Activated naive CD8-positive, alpha-beta T cell treated with anti-CD3 and anti-CD28 coated beads, Interleukin-2, amount 10 ng/mL, durations not matched to agents 7 days and 5 days (primary cell): ENCODE data around the gene DDX49. TPM values are rescaled to one million over a fixed set of nuclear protein-coding genes. Genes with fewer than 3 reads are reported as not detected.

Source experiments
- ATAC-seq: fragments of 150-1000 bp; cut with Tn5 transposase; one replicate; pipeline ENCODE4 v1.10.0; 2021; ENCODE audit warnings: low read depth, moderate library complexity
- POLR2A ChIA-PET: fragments of 350-600 bp; sonication (Branson Sonifier 250); formaldehyde crosslinking; loops from one replicate; lab custom pipeline; 2021; ENCODE audit warnings: antibody characterized with exemption; lab: Charles Lee
- DNase-seq: peaks from one replicate; pipeline ENCODE4 v3.0.0; 2021
- H3K27ac Mint-ChIP-seq: one replicate; pipeline ENCODE4 v1.8.0; 2022; ENCODE audit warnings: mild to moderate bottlenecking, mixed read lengths
- H3K27me3 Mint-ChIP-seq: one replicate; pipeline ENCODE4 v1.8.0; 2022; ENCODE audit warnings: mild to moderate bottlenecking, moderate library complexity, mixed read lengths
- H3K36me3 Mint-ChIP-seq: one replicate; pipeline ENCODE4 v1.8.0; 2021; ENCODE audit warnings: mild to moderate bottlenecking, mixed read lengths
- H3K4me1 Mint-ChIP-seq: one replicate; pipeline ENCODE4 v1.8.0; 2021; ENCODE audit warnings: mixed read lengths
- H3K4me3 Mint-ChIP-seq: one replicate; pipeline ENCODE4 v1.8.0; 2022; ENCODE audit warnings: mild to moderate bottlenecking, moderate library complexity, mixed read lengths
- H3K9me3 Mint-ChIP-seq: one replicate; pipeline ENCODE4 v1.8.0; 2021; ENCODE audit warnings: mixed read lengths
- total RNA-seq, 2 experiments: library from RNA; stranded (reverse); gene quantifications; one replicate each; pipeline ENCODE4 v1.2.3, GENCODE V29; 2021

The DDX49 gene
- total RNA-seq, 2 experiments from 2014 or later: 42.3 to 42.8 TPM

DNA sequence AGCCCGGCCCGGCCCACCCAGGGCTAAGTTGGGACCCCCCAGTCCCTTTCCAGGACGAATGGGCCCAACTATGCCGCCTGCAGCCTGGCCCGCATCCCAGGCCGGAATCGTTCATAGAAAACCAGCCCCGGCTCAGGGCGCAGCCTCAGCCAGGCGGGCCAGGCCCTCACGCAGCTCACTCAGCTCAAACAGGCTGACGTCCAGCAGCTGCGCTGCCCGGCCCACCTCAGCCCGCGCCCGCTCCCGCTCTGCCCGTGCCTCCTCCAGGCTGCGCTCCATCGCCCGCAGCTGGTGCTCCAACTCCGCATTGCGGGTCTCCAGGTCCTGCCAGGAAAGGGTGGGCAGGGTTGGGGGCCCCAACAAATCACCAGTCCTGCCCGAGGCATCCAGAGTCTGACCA is 9.8 kb downstream of the DDX49 start:
- Mint-ChIP-seq H3K36me3 (peaks cover 10% of the 10 kb centered on the region), H3K9me3 (no peaks in the 10 kb centered on the region), H3K4me3 (no peak overlapping the region), H3K27ac (no peak overlapping the region), H3K4me1 (peaks cover 3% of the 10 kb centered on the region), H3K27me3 (peaks cover 7% of the 10 kb centered on the region)
- ATAC-seq (no peak), DNase-seq (no peak)
- POLR2A ChIA-PET: interaction anchor here (1.5 kb wide), 1 partner anchor 10 kb away, joined by 10 read pairs; the partner anchor contains the start of genes COPE and DDX49

DNA sequence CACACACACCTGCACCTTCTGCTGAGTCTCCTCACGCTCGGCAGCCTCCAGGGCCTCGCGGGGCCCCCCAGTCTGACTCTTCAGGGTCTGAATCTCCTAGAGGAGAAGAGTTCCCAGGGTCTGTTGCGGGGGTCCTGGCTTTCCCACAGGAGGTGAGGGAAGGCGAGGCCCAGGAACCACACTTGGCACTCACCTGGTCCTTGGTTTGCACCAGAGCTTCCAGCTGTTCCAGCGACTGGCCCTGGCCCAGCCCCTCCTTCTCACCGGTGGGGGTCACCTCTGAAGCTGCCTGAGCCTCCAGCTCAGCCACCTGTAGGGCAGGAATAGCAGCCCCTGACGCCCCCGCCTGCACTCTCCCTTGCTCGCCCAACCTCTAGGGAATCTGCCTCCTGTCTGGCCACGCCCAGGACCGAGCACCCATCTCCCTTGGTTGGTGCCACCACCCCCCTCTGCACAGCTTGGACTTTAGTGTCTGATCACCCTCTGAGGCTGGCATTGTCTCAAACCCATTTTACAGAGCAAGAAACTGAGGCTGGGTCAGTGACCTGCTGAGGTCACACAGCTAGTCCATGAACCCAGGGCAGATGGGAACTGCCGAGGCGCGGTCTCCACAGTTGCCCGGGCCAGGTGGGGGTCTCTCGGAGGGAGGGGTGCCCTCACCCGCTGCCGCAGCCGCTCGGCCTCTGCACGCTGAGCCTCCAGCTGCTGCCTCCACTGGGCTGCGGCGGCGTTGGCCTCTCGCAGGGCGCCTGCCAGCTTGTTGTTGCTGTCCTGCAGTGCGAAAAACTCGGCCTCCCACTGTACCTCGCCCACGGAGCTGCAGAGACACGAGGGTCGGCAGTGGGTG is 12.0 kb downstream of the DDX49 start:
- H3K27me3 Mint-ChIP-seq: peaks cover 11% of the 10 kb centered on the region
- peaks cover 3% of the 10 kb centered on the region for H3K4me1 Mint-ChIP-seq
- H3K9me3 Mint-ChIP-seq: no peaks in the 10 kb centered on the region
- H3K4me3 Mint-ChIP-seq: no peak overlapping the region
- no peak for DNase-seq
- POLR2A ChIA-PET: interaction anchor here (0.6 to 1.1 kb wide), 3 partner anchors 12 to 1042 kb away, joined by 3 to 6 read pairs (median 3); partner anchors contain the start of genes COPE and DDX49
- H3K27ac Mint-ChIP-seq: no peak overlapping the region
- ATAC-seq: no peak
- no peaks in the 10 kb centered on the region for H3K36me3 Mint-ChIP-seq

DNA sequence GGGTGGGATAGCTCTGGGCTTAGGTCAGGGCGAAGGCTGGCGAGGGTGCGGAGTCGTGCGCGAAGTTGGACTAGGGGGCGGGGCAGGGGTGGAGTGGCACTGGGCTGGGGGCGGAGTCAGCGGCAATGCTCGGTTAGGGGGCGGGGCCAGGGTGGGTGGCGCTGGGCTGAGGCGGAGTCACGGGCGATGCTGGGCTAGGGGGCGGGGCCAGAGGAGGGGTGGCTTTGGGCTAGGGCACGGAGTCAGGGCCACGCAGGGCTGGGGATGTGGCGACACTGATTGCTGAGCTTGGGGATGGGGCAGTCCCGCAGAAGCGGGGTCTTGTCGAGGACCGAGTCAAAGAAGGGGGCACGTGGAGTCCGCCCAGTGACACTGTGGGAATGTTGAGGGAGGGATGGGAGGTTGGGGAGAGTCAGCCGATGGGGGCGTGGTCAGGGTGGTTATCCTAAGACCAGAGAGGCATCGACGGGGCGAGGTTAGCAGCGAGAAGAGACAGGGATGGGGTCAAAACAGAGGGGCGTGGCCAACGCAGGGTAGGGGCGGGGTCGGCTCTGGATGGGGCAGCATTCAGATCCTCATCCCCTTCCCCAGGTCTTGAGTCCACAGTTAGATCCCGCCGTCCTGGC is 12.8 kb downstream of the DDX49 start:
- peak; percentile 84 for ATAC-seq
- Mint-ChIP-seq H3K9me3 (no peaks in the 10 kb centered on the region), H3K27me3 (peaks cover 14% of the 10 kb centered on the region), H3K27ac (no peak overlapping the region), H3K4me3 (peak overlapping the region; percentile 77), H3K36me3 (no peaks in the 10 kb centered on the region), H3K4me1 (peaks cover 3% of the 10 kb centered on the region)
- POLR2A ChIA-PET: interaction anchor here (1.1 kb wide), 1 partner anchor 13 kb away, joined by 3 read pairs; the partner anchor contains the start of genes COPE and DDX49
- DNase-seq: peak; percentile 73

DNA sequence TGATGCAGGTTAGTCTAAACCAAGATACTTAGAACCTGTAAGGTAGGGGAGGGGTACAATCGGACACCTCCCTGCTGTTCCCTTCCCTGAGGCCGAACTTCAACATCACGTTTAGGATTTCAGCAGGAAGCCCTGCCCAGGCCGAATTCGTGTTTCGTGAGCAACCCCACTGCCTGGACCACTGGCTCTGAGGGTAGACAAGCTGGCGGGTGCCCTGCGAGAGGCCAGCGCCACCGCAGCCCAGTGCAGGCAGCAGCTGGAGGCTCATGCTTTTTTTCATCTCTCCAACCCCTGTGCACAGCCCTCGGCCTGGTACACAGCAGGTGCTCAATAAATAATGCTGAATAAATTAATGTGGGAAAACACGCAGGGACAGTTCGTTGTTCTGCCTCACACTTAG is 13.8 kb downstream of the DDX49 start:
- Mint-ChIP-seq H3K4me3 (no peak overlapping the region), H3K27ac (no peak overlapping the region), H3K36me3 (no peaks in the 10 kb centered on the region), H3K4me1 (peaks cover 3% of the 10 kb centered on the region), H3K9me3 (no peaks in the 10 kb centered on the region), H3K27me3 (peaks cover 20% of the 10 kb centered on the region)
- ATAC-seq (no peak), DNase-seq (no peak)
- POLR2A ChIA-PET: no interaction called here

DNA sequence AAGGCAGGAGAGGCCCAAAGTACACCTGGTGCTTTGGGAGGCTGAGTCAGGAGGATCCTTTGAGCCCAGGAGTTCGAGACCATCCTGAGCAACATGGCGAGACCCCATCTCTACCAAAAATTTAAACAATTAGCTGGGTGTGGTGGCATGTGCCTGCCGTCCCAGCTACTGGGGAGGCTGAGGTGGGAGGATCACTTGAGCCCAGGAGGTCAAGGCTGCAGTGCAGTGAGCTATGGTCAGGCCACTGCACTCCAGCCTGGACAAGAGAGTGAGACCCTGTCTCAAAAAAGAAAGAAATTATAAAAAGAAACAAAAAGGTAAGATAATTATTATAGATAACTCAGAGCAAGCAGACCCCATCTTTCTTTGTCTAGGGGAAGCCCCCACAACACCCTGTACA is 19.6 kb downstream of the DDX49 start:
- Mint-ChIP-seq H3K36me3 (no peaks in the 10 kb centered on the region), H3K4me3 (no peak overlapping the region), H3K27me3 (peaks cover 54% of the 10 kb centered on the region), H3K27ac (no peak overlapping the region), H3K9me3 (no peaks in the 10 kb centered on the region), H3K4me1 (peaks cover 5% of the 10 kb centered on the region)
- no peak for ATAC-seq
- POLR2A ChIA-PET: no interaction called here
- DNase-seq: no peak

DNA sequence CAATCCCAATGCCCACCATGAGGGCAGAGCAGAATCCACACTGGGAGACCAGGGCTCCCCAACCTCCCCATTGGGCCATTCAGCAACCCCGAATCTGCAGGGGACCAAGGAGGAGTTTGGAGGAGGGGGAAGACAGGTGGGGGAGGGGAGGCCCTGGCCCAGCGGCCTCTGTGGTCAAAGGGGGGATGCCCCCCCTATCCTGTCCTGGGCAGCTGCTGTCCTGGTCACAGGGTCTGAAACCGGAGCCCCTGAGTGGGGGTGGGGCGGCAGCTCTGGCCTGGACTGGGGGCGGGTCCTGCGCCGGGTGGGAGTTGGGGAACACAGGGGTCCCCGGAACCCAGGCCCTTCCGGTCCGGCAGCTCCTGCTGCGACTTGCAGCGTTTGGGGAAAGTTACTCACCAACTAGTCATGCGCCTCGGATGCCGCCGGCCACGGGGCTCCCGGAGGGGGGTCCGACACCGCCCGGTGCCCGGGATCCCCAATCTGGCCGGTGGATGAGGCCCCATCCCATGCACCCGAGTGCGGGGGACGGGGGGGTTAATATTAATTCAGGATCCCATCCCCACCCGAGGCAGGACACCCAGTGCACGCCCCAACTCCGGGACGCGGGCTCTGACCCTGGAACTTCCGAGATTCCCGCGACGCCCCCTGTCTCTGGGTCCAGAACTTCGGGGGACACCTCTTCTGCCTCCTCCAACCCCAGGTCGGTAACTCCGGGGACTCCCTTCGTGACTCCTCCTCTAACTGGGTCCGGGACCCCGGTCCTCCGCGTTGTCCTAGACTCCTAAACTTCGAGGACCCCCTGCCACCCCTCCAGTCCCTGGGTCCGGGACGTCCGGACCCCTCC is 20.6 kb downstream of the DDX49 start:
- Mint-ChIP-seq H3K36me3 (no peaks in the 10 kb centered on the region), H3K4me3 (peak overlapping the region; percentile 70), H3K27me3 (peaks cover 51% of the 10 kb centered on the region), H3K27ac (no peak overlapping the region), H3K4me1 (peaks cover 5% of the 10 kb centered on the region), H3K9me3 (no peaks in the 10 kb centered on the region)
- ATAC-seq: no peak
- POLR2A ChIA-PET: no interaction called here
- peak; percentile 38 for DNase-seq

DNA sequence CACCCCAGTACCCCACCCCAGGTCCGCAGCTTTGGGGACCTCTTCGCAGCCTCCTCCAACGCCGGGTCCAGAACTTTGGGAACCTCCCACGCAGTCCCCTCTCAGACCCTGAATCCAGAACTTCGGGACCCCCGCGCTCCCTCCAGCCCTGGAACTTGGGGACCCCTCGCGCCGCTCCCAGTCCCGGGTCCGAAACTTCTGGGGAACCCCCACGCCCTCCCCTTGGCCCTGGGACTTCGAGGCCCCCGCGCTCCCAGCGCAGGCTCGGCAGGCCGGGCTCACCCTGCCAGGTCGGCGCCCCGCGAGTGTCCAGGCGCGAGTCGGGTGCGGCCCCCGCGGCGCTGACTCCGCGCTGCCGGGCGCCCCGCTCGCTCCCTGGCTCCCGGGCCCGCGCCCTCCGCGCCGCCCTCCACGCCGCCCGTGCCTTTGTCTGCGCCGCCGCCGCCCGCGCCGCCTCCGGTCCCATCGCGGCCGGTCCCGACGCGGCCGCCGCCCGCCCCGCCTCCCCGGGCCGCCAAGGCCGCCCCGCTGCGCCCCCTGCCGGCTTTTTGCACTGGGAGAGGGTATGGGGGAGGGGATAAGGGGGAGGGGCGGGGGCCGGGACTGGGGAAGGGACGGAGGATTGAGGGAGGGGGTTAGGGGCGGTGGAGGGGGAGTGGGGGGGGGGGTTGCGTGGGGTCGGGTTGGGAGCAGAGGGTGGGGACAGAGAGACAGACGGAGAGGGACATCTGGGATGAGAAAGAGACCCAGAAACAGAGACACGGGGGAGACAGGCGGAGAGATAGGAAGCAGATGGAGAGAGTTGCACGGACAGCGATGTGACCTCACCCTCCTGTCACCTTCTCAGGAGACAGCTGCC is 21.5 kb downstream of the DDX49 start, which contains the start of gene HOMER3:
Gene HOMER3 (minus strand): TSS at position 449 of the 859 bp plus-strand sequence. CDS start 2,235 bp downstream, outside the sequence.
- H3K9me3 Mint-ChIP-seq: no peaks in the 10 kb centered on the region
- H3K27me3 Mint-ChIP-seq: peaks cover 56% of the 10 kb centered on the region
- DNase-seq: peak; percentile 85
- H3K4me3 Mint-ChIP-seq: peak within 1 kb of the TSS; percentile 50
- H3K36me3 Mint-ChIP-seq: no peaks in the 10 kb centered on the region
- peak; percentile 73 for ATAC-seq
- POLR2A ChIA-PET: no interaction called here
- no peak within 1 kb of the TSS for H3K27ac Mint-ChIP-seq
- peaks cover 5% of the 10 kb centered on the region for H3K4me1 Mint-ChIP-seq

DNA sequence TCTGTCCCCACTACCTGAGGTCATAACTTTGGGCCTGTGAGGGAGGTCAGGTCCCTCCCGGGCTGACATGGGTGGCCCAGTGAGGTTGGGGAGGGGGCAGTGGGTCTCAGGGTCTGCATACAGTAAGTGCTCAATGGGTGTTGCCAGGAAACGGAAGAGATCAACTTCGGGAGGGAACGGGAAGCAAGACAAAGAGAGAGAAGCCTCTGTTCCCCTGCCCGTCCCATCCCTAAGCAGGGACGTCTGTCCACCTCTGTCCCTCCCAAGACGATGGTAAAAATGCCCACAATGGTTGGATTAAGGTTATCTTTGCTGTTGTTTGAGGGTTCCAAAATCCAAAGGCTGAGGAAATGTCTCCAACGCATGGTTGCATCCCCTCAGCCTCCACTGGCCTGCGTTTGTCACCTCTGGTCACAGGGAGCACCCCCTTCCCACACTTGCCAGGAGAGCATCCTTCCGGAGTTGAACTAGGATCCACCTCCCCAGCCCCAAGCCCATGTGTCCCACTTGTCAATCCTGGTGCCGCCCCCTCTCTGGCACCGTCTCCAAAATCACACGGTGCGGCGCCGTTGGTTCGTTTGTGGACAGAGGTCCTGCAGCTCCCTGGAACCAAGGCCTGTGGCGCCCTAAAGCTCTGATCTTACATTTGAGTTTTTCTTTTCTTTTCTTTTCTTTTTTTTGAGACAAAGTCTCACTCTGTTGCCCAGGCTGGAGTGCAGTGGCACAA is 22.3 kb downstream of the DDX49 start:
- Mint-ChIP-seq H3K9me3 (no peaks in the 10 kb centered on the region), H3K4me1 (peaks cover 5% of the 10 kb centered on the region), H3K27ac (no peak overlapping the region), H3K4me3 (peak overlapping the region; percentile 37), H3K27me3 (peaks cover 56% of the 10 kb centered on the region), H3K36me3 (no peaks in the 10 kb centered on the region)
- no peak for DNase-seq
- ATAC-seq: no peak
- POLR2A ChIA-PET: no interaction called here

DNA sequence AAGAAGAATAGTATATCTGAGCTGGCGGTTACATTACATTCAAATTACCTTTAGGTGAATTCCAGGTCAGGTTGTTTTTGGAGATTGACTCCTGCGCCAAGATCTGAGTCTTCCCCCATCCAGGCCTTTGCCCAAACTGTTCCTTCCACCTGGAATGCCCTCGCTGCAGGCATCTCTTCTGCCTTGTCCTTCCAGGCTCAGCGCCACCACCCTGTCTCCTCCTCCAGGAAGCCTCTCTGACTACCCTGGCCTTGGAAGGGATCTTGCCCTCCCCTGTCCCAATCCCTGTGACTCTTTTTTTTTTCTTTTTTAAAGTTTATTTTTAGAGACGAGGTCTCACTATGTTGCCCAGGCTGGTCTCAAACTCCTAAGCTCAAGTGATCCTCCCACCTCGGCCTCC is 23.2 kb downstream of the DDX49 start:
- Mint-ChIP-seq H3K27ac (no peak overlapping the region), H3K9me3 (no peaks in the 10 kb centered on the region), H3K36me3 (no peaks in the 10 kb centered on the region), H3K27me3 (peaks cover 49% of the 10 kb centered on the region), H3K4me1 (peaks cover 5% of the 10 kb centered on the region), H3K4me3 (no peak overlapping the region)
- POLR2A ChIA-PET: no interaction called here
- ATAC-seq: no peak
- no peak for DNase-seq

DNA sequence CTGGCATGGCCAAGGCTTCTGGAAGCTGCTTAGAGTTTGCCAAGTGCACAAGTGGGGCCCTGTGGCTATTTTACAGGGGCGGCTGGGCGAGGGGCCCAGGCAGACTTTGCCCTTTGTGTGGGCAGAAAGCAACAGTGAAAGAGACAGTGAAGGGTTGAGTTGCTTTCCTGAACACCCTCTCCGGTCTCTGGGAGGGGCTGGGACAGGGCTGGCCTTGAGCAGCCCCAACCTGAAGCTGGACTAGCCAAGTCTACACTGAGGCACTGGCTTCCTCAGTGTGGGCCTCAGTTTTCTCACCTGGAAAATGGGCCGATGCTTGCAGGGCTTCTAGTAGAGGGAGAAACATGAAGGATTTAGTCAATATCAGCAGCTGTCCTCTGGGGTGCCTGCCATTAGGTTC is 23.9 kb downstream of the DDX49 start:
- Mint-ChIP-seq H3K27ac (no peak overlapping the region), H3K4me3 (no peak overlapping the region), H3K36me3 (no peaks in the 10 kb centered on the region), H3K27me3 (peaks cover 47% of the 10 kb centered on the region), H3K4me1 (peaks cover 5% of the 10 kb centered on the region), H3K9me3 (no peaks in the 10 kb centered on the region)
- DNase-seq (no peak), ATAC-seq (no peak)
- POLR2A ChIA-PET: no interaction called here

DNA sequence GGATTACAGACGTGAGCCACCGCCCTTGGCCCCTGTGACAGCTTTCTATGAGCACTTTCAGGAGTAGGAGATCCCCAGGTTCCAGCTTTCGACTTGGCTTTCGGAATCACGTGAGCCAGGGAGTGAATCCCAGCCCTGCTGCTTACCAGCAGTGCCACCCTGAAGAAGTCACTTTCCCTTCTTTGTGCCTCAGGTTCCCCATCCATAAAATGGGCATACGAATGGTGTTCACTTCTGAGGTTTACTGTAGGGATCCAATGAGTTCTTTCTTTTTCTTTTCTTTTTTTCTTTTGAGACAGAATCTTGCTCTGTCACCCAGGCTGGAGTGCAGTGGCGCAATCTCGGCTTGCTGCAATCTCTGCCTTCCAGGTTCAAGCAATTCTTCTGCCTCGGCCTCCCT is 25.8 kb downstream of the DDX49 start:
- POLR2A ChIA-PET: no interaction called here
- DNase-seq: no peak
- no peaks in the 10 kb centered on the region for H3K36me3 Mint-ChIP-seq

DNA sequence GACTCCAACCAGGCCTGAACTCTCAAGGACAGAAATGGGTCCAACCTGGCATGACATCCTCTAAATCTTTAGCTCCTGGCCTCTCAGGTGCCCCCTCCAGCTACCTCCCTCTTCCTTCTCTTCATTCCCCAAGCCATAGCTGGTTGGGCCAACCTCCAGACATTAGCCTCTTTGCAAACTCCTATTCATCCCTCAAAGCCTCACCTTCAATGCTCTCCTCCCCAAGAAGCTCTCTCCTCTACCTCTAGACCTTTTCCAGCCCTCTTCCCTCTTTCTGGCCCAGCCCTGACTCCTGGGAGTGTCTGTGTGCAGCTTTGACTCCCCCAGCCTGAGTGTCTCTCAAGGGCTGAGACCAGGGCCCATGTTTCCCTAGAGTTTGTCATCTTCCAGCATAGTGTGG is 26.8 kb downstream of the DDX49 start:
- Mint-ChIP-seq H3K9me3 (no peaks in the 10 kb centered on the region), H3K4me1 (no peaks in the 10 kb centered on the region), H3K27me3 (peaks cover 32% of the 10 kb centered on the region), H3K36me3 (no peaks in the 10 kb centered on the region), H3K4me3 (no peak overlapping the region), H3K27ac (no peak overlapping the region)
- ATAC-seq (no peak), DNase-seq (no peak)
- POLR2A ChIA-PET: interaction anchor here (0.5 kb wide), 1 partner anchor 131 kb away, joined by 3 read pairs; no protein-coding TSS in a partner anchor

More for the DNA sequence above, 25.8 kb downstream of the DDX49 start:
- Mint-ChIP-seq H3K4me1 (peaks cover 3% of the 10 kb centered on the region), H3K27ac (no peak overlapping the region), H3K9me3 (no peaks in the 10 kb centered on the region), H3K27me3 (peaks cover 37% of the 10 kb centered on the region), H3K4me3 (no peak overlapping the region)
- no peak for ATAC-seq
